Mucosa of gallbladder (tissue), 1 donor: ENCODE measurements around the gene UCKL1. TPM values are rescaled to one million over a fixed set of nuclear protein-coding genes. Genes with fewer than 3 reads are reported as not detected.

Source experiments
- DNase-seq: peaks from one replicate; pipeline ENCODE4 v3.0.0-alpha.2; 2020; ENCODE audit warnings: low spot score
- total RNA-seq: library from RNA; stranded (reverse); gene quantifications from one replicate; pipeline ENCODE4 v1.2.1, GENCODE V29; 2021
- donor health status: DM: no; HTN: no; CAD: no.

Gene UCKL1
- total RNA-seq, 1 donor from 2014 or later, result 42.4 TPM

- no peak for DNase-seq
Observed at GRCh38 chr20:63891061-63892002, 64.9 kb downstream of the UCKL1 start.

- DNase-seq, result no peak
Observed at GRCh38 chr20:63890616-63891015, 65.6 kb downstream of the UCKL1 start.

- DNase-seq, result no peak
Observed at GRCh38 chr20:63890201-63890576, 66.0 kb downstream of the UCKL1 start.

Other genes with a start within 250 kb of the UCKL1 start
- gene ARFRP1, start 248.4 kb downstream of the UCKL1 start, total RNA-seq, result 52.2 TPM
- gene ZGPAT, start 248.4 kb downstream of the UCKL1 start, total RNA-seq, result 34.7 TPM
- gene LIME1, start 219.8 kb downstream of the UCKL1 start, total RNA-seq, result 14.8 TPM
- 93.6 TPM for gene SLC2A4RG, start 216.6 kb downstream of the UCKL1 start, total RNA-seq
- 9.0 TPM for gene ZBTB46, start 125.2 kb downstream of the UCKL1 start, total RNA-seq
- not detected for gene ABHD16B, start 94.9 kb downstream of the UCKL1 start, total RNA-seq
- gene TPD52L2, start 91.1 kb downstream of the UCKL1 start, total RNA-seq, result 72.3 TPM
- gene DNAJC5, start 61.3 kb downstream of the UCKL1 start, total RNA-seq, result 53.0 TPM
- 26.1 TPM for gene ZNF512B, start 13.5 kb upstream of the UCKL1 start, total RNA-seq
- gene SAMD10, start 23.2 kb upstream of the UCKL1 start, total RNA-seq, result 12.7 TPM
- gene PRPF6, start 24.7 kb upstream of the UCKL1 start, total RNA-seq, result 74.7 TPM
- 1.7 TPM for gene C20orf204, start 79.8 kb upstream of the UCKL1 start, total RNA-seq
- gene SOX18, start 93.2 kb upstream of the UCKL1 start, total RNA-seq, result 30.1 TPM
- gene TCEA2, start 106.8 kb upstream of the UCKL1 start, total RNA-seq, result 64.2 TPM
- 18.2 TPM for gene RGS19, start 123.1 kb upstream of the UCKL1 start, total RNA-seq
- 1.7 TPM for gene OPRL1, start 123.7 kb upstream of the UCKL1 start, total RNA-seq
- gene LKAAEAR1, start 128.0 kb upstream of the UCKL1 start, total RNA-seq, result not detected
- not detected for gene NPBWR2, start 151.1 kb upstream of the UCKL1 start, total RNA-seq
- 0.17 TPM for gene MYT1, start 208.0 kb upstream of the UCKL1 start, total RNA-seq